ENCODE results near the gene PPAT.
A peak's percentile ranks its signal among the peaks of the same experiment; 100 is the strongest.

The PPAT gene

DNA sequence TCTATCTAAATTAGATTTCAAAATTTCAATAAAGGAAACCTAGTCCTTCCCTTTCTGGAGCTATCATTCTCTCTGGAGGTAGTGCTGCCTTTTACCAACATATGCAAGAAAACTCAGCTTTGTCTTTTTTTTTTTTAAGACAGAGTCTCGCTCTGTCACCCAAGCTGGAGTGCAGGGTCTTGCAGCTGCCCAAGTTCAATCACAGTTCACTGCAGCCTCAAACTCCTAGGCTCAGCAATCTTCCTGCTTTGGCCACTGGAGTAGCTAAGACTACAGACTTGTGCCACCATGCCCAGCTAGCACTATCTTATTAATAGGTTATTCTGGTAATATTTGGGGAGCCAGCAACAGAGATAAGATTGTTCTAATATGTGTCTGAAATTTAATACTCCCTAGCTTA is 60.5 kb downstream of the PPAT start:
- no peak overlapping the region for H2BK12ac ChIP-seq (ENCODE audit: low read length)
- H3K9me3 ChIP-seq (replicated peaks in 1 of 2; ENCODE audit: control insufficient read depth in 2 of 2, insufficient read depth in 1 of 2, low read depth in 1 of 2, low read length in 2 of 2) = peaks cover 0 to under 1% of the 10 kb centered on the region in 2 donors
- H4K8ac ChIP-seq (ENCODE audit: low read depth, low read length) = no peak overlapping the region
- no peak for DNase-seq (ENCODE audit: low spot score)
- H3K9ac ChIP-seq (ENCODE audit: low read depth, low read length, poor library complexity) = no peak overlapping the region
- H3K79me1 ChIP-seq (ENCODE audit: low read depth, low read length) = no peaks in the 10 kb centered on the region
- H3K18ac ChIP-seq (ENCODE audit: low read length) = no peak overlapping the region
- no peak overlapping the region for H3K14ac ChIP-seq (ENCODE audit: low read length)
- H3K23ac ChIP-seq (ENCODE audit: low read depth, low read length, poor library complexity) = no peak overlapping the region
- peaks cover 0 to 36% of the 10 kb centered on the region in 2 donors for H3K36me3 ChIP-seq (replicated peaks in 1 of 2; ENCODE audit: control insufficient read depth in 2 of 2, insufficient read depth in 2 of 2, low read length in 2 of 2)
- H3K4me3 ChIP-seq (ENCODE audit: low read length in 2 of 2) = no peak overlapping the region
- no peak overlapping the region for H2AFZ ChIP-seq (ENCODE audit: low read length)
- no peak overlapping the region for H2BK5ac ChIP-seq (ENCODE audit: low read length)
- H3K27ac ChIP-seq (replicated peaks; ENCODE audit: low read length) = no peak overlapping the region
- WGBS, 2 donors (ENCODE audit: extremely low coverage in 2 of 2, insufficient read length in 2 of 2, insufficient replicate concordance in 1 of 2) = no CpG with 5 or more reads among the region's 1 CpG
- no peak overlapping the region for H3K4ac ChIP-seq (ENCODE audit: low read length)
- H4K91ac ChIP-seq (ENCODE audit: low read depth, low read length, poor library complexity) = no peak overlapping the region
- no peaks in the 10 kb centered on the region for H3K27me3 ChIP-seq (ENCODE audit: control insufficient read depth in 3 of 3, insufficient read depth in 3 of 3, low read depth in 1 of 3, low read length in 3 of 3)
- H2AK5ac ChIP-seq (ENCODE audit: low read depth, low read length) = no peak overlapping the region
- peaks cover 0 to 1% of the 10 kb centered on the region in 2 donors for H3K4me1 ChIP-seq (ENCODE audit: control insufficient read depth in 2 of 2, insufficient read depth in 1 of 2, low read depth in 1 of 2, low read length in 2 of 2)
- no peak overlapping the region for H2BK120ac ChIP-seq (ENCODE audit: low read depth, low read length)
- no peak overlapping the region for H2BK15ac ChIP-seq (ENCODE audit: low read length)
- H3K4me2 ChIP-seq (ENCODE audit: insufficient read depth, low read length, poor library complexity, severe bottlenecking) = no peak overlapping the region

DNA sequence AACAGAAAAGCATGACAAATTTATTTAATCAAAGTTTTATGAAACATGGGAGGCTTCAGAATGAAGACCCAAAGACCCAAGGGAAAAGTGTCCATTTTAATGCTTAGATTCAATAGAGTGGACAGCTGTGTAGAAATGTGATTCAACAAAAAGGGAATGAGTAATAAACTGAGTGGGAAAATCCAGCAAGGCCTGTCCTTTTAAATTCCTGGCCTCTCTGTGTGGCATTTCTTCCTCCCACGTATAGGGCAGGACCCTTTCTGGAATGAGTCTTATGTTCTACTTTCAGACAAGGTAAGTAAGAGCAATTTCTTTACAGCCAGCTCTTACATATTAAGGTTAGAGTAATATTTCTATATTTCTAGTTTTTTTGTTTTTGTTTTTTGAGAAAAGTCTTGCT is 62.6 kb downstream of the PPAT start:
- H2BK15ac ChIP-seq (ENCODE audit: low read length) = no peak overlapping the region

GRCh38 chr4:56371426-56372220 is 63.8 kb downstream of the PPAT start:
- Histone ChIP-seq H3K4me3 (ENCODE audit: low read length in 2 of 2) (no peak overlapping the region), H3K36me3 (replicated peaks in 1 of 2; ENCODE audit: control insufficient read depth in 2 of 2, insufficient read depth in 2 of 2, low read length in 2 of 2) (peaks cover 0 to 30% of the 10 kb centered on the region in 2 donors), H4K91ac (ENCODE audit: low read depth, low read length, poor library complexity) (no peak overlapping the region), H3K27ac (replicated peaks; ENCODE audit: low read length) (peak overlapping the region; percentile 27), H2BK12ac (ENCODE audit: low read length) (no peak overlapping the region), H3K4ac (ENCODE audit: low read length) (no peak overlapping the region), H3K27me3 (ENCODE audit: control insufficient read depth in 3 of 3, insufficient read depth in 3 of 3, low read depth in 1 of 3, low read length in 3 of 3) (no peaks in the 10 kb centered on the region), H3K14ac (ENCODE audit: low read length) (no peak overlapping the region), H2BK120ac (ENCODE audit: low read depth, low read length) (no peak overlapping the region), H3K79me1 (ENCODE audit: low read depth, low read length) (no peaks in the 10 kb centered on the region), H2AFZ (ENCODE audit: low read length) (no peak overlapping the region), H3K4me2 (ENCODE audit: insufficient read depth, low read length, poor library complexity, severe bottlenecking) (no peak overlapping the region), H2BK15ac (ENCODE audit: low read length) (no peak overlapping the region), H2BK5ac (ENCODE audit: low read length) (no peak overlapping the region), H3K23ac (ENCODE audit: low read depth, low read length, poor library complexity) (no peak overlapping the region), H3K9ac (ENCODE audit: low read depth, low read length, poor library complexity) (no peak overlapping the region), H3K18ac (ENCODE audit: low read length) (no peak overlapping the region), H3K9me3 (replicated peaks in 1 of 2; ENCODE audit: control insufficient read depth in 2 of 2, insufficient read depth in 1 of 2, low read depth in 1 of 2, low read length in 2 of 2) (peaks cover 0 to 3% of the 10 kb centered on the region in 2 donors), H2AK5ac (ENCODE audit: low read depth, low read length) (no peak overlapping the region), H4K8ac (ENCODE audit: low read depth, low read length) (no peak overlapping the region), H3K4me1 (ENCODE audit: control insufficient read depth in 2 of 2, insufficient read depth in 1 of 2, low read depth in 1 of 2, low read length in 2 of 2) (peaks cover 0 to 1% of the 10 kb centered on the region in 2 donors)
- no CpG with 5 or more reads among the region's 8 CpGs for WGBS, 2 donors (ENCODE audit: extremely low coverage in 2 of 2, insufficient read length in 2 of 2, insufficient replicate concordance in 1 of 2)
- DNase-seq (ENCODE audit: low spot score) = peak; percentile 9

More for the DNA sequence above, 62.6 kb downstream of the PPAT start:
- no peak overlapping the region for H3K18ac ChIP-seq (ENCODE audit: low read length)
- H4K91ac ChIP-seq (ENCODE audit: low read depth, low read length, poor library complexity) = no peak overlapping the region
- no peak overlapping the region for H4K8ac ChIP-seq (ENCODE audit: low read depth, low read length)
- H2BK120ac ChIP-seq (ENCODE audit: low read depth, low read length) = no peak overlapping the region
- peaks cover 0 to 1% of the 10 kb centered on the region in 2 donors for H3K4me1 ChIP-seq (ENCODE audit: control insufficient read depth in 2 of 2, insufficient read depth in 1 of 2, low read depth in 1 of 2, low read length in 2 of 2)
- H3K27ac ChIP-seq (replicated peaks; ENCODE audit: low read length) = no peak overlapping the region
- H3K4me2 ChIP-seq (ENCODE audit: insufficient read depth, low read length, poor library complexity, severe bottlenecking) = no peak overlapping the region
- no peaks in the 10 kb centered on the region for H3K27me3 ChIP-seq (ENCODE audit: control insufficient read depth in 3 of 3, insufficient read depth in 3 of 3, low read depth in 1 of 3, low read length in 3 of 3)
- H3K4ac ChIP-seq (ENCODE audit: low read length) = no peak overlapping the region
- H2BK12ac ChIP-seq (ENCODE audit: low read length) = no peak overlapping the region
- H2BK5ac ChIP-seq (ENCODE audit: low read length) = no peak overlapping the region
- no peak overlapping the region for H3K23ac ChIP-seq (ENCODE audit: low read depth, low read length, poor library complexity)
- H3K14ac ChIP-seq (ENCODE audit: low read length) = no peak overlapping the region
- H3K79me1 ChIP-seq (ENCODE audit: low read depth, low read length) = no peaks in the 10 kb centered on the region
- H3K9me3 ChIP-seq (replicated peaks in 1 of 2; ENCODE audit: control insufficient read depth in 2 of 2, insufficient read depth in 1 of 2, low read depth in 1 of 2, low read length in 2 of 2) = peaks cover 0 to 3% of the 10 kb centered on the region in 2 donors
- H2AFZ ChIP-seq (ENCODE audit: low read length) = no peak overlapping the region
- peaks cover 0 to 35% of the 10 kb centered on the region in 2 donors for H3K36me3 ChIP-seq (replicated peaks in 1 of 2; ENCODE audit: control insufficient read depth in 2 of 2, insufficient read depth in 2 of 2, low read length in 2 of 2)
- H2AK5ac ChIP-seq (ENCODE audit: low read depth, low read length) = no peak overlapping the region
- no peak for DNase-seq (ENCODE audit: low spot score)
- no peak overlapping the region for H3K4me3 ChIP-seq (ENCODE audit: low read length in 2 of 2)
- no peak overlapping the region for H3K9ac ChIP-seq (ENCODE audit: low read depth, low read length, poor library complexity)
- WGBS, 2 donors (ENCODE audit: extremely low coverage in 2 of 2, insufficient read length in 2 of 2, insufficient replicate concordance in 1 of 2) = no CpG with 5 or more reads among the region's 1 CpG

DNA sequence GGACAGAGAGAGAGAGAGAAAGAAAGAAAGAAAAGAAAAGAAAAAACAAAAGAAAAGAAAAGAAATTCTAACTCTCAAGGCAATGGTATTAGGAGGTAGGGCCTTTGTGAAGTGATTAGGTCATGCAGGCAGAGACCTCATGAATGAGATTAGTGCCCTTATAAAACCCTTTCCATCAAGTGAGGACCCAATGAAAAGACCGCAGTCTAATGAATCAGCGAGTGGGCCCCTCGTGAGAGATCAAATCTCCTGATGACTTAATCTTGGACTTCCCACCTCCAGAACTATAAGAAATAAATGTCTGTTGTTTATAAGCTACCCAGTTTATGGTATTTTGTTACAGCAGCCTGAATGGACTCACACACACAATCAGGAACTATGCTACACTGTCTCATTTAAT is 65.0 kb downstream of the PPAT start:
- no peak overlapping the region for H2BK120ac ChIP-seq (ENCODE audit: low read depth, low read length)
- no peak overlapping the region for H3K4me2 ChIP-seq (ENCODE audit: insufficient read depth, low read length, poor library complexity, severe bottlenecking)
- no peak overlapping the region for H3K27ac ChIP-seq (replicated peaks; ENCODE audit: low read length)
- no peak overlapping the region for H4K8ac ChIP-seq (ENCODE audit: low read depth, low read length)
- no peaks in the 10 kb centered on the region for H3K79me1 ChIP-seq (ENCODE audit: low read depth, low read length)
- H3K9me3 ChIP-seq (replicated peaks in 1 of 2; ENCODE audit: control insufficient read depth in 2 of 2, insufficient read depth in 1 of 2, low read depth in 1 of 2, low read length in 2 of 2) = peaks cover 0 to 3% of the 10 kb centered on the region in 2 donors
- H3K9ac ChIP-seq (ENCODE audit: low read depth, low read length, poor library complexity) = no peak overlapping the region
- H2BK5ac ChIP-seq (ENCODE audit: low read length) = no peak overlapping the region
- no peak overlapping the region for H3K23ac ChIP-seq (ENCODE audit: low read depth, low read length, poor library complexity)
- no peak overlapping the region for H2BK12ac ChIP-seq (ENCODE audit: low read length)
- no peak for DNase-seq (ENCODE audit: low spot score)
- no peak overlapping the region for H3K14ac ChIP-seq (ENCODE audit: low read length)
- H4K91ac ChIP-seq (ENCODE audit: low read depth, low read length, poor library complexity) = no peak overlapping the region
- no peaks in the 10 kb centered on the region for H3K27me3 ChIP-seq (ENCODE audit: control insufficient read depth in 3 of 3, insufficient read depth in 3 of 3, low read depth in 1 of 3, low read length in 3 of 3)
- H2BK15ac ChIP-seq (ENCODE audit: low read length) = no peak overlapping the region
- H3K18ac ChIP-seq (ENCODE audit: low read length) = no peak overlapping the region
- WGBS, 2 donors (ENCODE audit: extremely low coverage in 2 of 2, insufficient read length in 2 of 2, insufficient replicate concordance in 1 of 2) = no CpG with 5 or more reads among the region's 3 CpGs
- peaks cover 0 to 1% of the 10 kb centered on the region in 2 donors for H3K4me1 ChIP-seq (ENCODE audit: control insufficient read depth in 2 of 2, insufficient read depth in 1 of 2, low read depth in 1 of 2, low read length in 2 of 2)
- no peak overlapping the region for H2AK5ac ChIP-seq (ENCODE audit: low read depth, low read length)
- H3K4ac ChIP-seq (ENCODE audit: low read length) = no peak overlapping the region
- no peak overlapping the region for H3K4me3 ChIP-seq (ENCODE audit: low read length in 2 of 2)
- peaks cover 0 to 30% of the 10 kb centered on the region in 2 donors for H3K36me3 ChIP-seq (replicated peaks in 1 of 2; ENCODE audit: control insufficient read depth in 2 of 2, insufficient read depth in 2 of 2, low read length in 2 of 2)
- no peak overlapping the region for H2AFZ ChIP-seq (ENCODE audit: low read length)

Data from neuronal stem cell (in vitro differentiated cells).